Superior temporal gyrus (tissue), 1 donor: ENCODE data around the gene TSHR.

Experiments used
- DNase-seq: peaks from one replicate; pipeline ENCODE4 v3.0.0-alpha.2; 2016; ENCODE audit errors: extremely low spot score

Gene TSHR

DNA sequence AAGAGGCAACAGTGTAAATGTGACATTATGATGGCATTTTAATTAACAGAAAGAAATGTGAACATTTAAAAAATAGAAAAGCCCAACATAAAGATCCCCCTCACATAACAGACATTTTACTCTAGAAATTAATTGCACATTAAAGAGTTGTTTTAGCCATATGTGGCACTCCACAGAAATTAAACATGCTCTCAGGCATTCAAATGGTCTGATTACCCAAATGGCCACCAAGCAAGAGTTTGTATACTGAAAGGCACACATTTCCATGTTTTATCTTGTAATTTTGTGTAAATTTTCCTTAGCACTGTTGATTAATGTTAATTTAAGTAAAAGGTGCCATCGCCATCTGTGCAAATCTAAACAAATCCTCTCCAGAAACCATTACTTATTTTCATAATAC, 221.8 kb downstream of the TSHR start:
- no peak for DNase-seq

DNA sequence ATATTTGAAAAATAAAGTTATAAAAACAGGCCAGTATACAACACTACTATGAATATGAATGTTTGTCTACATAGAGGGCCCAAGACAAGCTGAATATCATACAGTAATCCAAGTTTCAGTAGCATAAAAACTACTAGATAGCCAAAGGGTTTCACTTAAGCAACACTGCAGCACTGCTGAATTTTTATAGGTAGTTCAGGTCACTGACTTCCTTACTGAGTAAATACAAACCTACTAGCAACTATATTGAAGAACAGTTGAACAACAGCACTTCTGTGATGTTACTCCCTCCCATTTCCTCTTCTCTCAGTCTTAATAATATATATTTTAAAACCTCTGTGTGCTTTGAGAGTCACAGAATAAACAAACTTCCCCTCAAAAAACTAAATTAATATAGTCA, 222.6 kb downstream of the TSHR start:
- no peak for DNase-seq

DNA sequence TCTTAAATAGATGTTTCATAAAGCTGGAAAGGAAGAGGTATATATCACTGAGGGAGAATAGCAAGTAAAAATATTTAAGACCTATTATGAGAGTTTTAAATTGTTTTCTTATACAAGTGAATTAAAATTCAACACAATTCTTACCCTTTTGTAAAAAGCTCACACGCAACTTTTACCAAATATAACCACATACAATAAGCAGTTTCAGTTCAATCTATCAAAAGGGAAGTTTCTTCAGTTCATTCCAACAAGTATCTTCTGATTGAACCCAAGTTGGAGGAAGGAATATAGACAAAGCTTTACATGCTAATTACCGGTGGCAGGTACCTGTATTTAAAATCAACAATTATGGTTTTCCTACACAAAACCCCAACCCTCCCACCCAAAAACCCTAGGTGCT, 224.2 kb downstream of the TSHR start:
- DNase-seq = no peak

DNA sequence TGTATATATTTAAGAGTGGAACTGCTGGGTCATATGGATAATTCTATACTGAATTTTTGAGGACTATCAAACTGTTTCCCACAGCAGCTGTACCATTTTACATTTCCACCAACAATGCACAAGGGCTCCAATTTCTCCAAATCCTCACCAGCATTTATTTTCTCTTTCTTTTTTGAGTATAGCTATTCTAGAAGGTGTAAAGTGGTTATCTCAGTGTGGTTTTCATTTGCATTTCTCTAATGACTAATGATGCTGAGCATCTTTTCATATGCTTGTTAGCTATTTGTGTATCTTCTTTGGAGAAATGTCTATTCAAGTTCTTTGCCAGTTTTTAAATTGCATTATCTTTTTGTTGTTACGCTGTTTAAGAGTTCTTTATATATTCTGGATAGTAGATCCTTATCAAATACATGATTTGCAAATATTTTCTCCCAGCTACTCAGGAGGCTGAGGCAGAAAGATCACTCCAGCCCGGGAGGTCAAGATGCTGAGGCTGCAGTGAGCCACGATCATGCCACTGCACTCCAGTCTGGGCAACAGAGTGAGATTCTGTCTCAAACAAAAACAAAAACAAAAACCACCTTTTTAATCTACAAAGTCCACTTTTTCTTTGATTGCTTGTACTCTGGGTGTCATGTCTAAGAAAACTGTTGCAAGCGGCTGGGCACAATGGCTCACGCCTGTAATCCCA, 232.6 kb downstream of the TSHR start:
- no peak for DNase-seq

DNA sequence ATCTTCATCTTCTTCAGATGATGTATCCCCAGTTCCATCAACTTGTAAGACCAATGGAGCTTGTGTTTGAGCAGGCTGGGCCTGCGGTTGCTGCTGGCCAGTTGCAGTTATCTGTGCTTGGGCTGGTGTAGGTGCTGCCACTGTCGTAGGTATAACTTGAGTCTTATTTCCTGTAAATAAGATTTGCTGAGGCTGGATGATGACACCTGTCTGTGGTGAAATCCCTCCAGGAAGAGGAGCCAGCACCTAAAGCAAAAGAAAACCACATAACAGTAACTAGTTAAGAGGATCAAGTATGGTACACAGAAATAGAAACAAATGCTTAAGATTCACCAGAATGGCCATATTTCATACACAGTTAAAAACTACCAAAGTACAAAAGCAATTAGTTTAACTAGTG, 237.2 kb downstream of the TSHR start:
- DNase-seq = no peak

DNA sequence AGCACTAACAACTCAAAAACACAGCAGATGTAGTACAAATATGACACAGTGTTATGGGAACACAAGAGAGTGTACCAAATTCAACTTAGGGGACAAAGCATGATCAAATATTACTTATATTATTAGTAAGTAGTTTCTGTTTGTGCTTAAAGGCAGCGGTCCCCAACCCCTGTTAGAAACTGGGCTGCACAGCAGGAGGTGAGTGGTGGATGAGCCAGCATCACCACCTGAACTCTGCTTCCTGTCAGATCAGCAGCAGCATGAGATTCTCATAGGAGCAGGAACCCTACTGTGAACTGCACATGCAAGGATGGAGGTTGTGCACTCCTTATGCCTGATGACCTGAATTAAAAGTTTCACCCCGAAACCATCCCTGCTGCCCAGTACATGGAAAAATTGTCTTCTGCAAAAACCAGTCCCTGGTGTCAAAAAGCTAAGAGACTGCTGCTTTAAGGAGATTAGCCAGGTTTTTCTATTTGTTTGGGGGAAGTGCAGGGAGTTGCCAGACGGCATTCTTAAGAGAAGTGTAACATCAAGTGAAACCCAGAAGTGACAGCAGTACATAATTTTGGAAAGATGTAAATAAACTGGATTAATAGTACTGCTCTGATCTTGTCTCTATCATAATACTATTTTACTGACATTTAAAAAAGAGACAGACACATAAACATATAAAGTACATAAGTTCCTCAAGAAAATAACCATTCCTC, 238.7 kb downstream of the TSHR start:
- no peak for DNase-seq
